ENCODE results near the gene TAF4.

The TAF4 gene

DNA sequence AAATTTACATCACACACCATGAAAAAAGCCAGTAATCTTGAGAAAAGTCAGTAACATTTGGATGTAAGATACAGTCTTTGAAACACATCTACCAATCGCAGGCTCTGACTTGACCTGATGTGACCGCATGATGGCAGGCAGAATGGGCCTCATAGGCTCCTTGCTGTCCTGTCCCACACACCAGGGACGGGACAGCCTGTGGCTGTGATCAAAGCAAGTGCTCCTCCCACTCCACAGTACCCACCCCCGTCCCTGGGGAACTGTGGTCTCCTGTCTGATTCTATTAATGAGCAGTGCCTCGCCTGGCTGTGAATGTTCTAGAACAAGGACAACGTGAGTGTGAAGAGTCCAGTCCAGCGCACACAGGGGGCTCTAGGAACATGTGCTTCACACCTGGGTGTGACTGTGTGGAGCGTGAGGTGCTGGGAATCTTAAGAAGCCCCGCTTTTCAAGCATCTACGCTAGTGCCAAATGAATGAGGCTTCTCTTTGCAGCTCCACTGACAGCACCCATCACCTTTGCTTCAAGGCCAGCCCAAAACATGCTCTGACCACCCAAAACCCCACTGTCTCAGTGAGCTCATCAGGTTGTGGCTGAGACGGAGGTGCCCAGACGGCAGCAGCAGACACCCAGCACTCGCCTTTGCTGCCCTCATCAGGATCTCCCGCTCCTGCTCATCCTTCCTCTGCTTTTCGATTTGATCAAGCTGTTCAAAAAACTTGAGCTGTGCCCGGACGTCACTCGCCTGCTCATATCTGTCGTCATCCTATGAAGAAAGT, 67.1 kb downstream of the TAF4 start:
- TF ChIP-seq ZFX (IDR thresholded peaks at IDR 0.05) = no peak
- TF ChIP-seq CTCF (conservative IDR thresholded peaks at IDR 0.05) = no peak
- no peak overlapping the region for H3K27ac ChIP-seq

DNA sequence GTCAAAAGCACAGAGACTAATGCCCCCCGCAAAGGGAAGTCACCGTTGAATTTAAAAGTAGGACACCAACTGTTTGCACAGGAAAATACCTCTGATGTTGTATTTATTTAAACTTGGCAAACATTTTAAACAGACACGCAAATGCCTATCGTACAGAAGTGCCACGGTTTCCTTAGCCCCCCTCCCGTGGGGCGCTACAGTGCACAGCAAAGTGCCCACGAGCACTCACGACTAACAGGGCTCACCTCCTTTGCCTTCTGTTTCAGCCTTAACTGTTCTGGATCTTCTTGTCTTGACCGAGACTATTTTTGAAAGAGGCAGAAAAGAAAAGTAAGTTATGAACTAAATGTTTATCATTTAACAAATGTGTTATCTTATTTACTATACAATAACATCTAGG, 67.8 kb downstream of the TAF4 start:
- no peak for TF ChIP-seq CTCF (conservative IDR thresholded peaks at IDR 0.05)
- no peak for TF ChIP-seq ZFX (IDR thresholded peaks at IDR 0.05)
- no peak overlapping the region for H3K27ac ChIP-seq

GRCh38 chr20:61997372-61997771, 68.3 kb downstream of the TAF4 start:
- TF ChIP-seq ZFX (IDR thresholded peaks at IDR 0.05) (no peak), CTCF (conservative IDR thresholded peaks at IDR 0.05) (no peak)
- no peak overlapping the region for H3K27ac ChIP-seq

DNA sequence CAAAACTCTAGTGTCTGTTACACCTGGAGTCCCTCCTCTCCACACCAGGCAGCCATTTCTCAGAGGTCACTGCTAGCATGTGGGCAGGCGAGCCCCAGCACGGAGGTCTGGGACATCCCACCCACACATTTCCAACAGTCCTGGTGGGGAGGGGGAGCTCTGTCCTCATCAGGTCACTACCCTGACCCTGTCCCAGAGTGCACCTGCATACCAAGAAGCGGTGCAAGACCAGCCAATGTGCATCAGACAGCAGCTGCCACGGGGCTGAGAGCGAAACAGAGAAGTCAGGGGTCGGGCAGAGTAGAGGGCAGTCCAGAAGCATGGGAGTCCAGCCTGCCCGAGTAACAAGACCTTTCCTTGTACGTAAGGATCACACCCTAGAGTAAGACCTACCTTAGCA, 71.1 kb downstream of the TAF4 start:
- no peak overlapping the region for H3K27ac ChIP-seq
- TF ChIP-seq ZFX (IDR thresholded peaks at IDR 0.05) (no peak), CTCF (conservative IDR thresholded peaks at IDR 0.05) (no peak)

GRCh38 chr20:61993058-61993457, 72.6 kb downstream of the TAF4 start:
- no peak overlapping the region for H3K27ac ChIP-seq
- TF ChIP-seq CTCF (conservative IDR thresholded peaks at IDR 0.05) = no peak
- TF ChIP-seq ZFX (IDR thresholded peaks at IDR 0.05) = no peak

DNA sequence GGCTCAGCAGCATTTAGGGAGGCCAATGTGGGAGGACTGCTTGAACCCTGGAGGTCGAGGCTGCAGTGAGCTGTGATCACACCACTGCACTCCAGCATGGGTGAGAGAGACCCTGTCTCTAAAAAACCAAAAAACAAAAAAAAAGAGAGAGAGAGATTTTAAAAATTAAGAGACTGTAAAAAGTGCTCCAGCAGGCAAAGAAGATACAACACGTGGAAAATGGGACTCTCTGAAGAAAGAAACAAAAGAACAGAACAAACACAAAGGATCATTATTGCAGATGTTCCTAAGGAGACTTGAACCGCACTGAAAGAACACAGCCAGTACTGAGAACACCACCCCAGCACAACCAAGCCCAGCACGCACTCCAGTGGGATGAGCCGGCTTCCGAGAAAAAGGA, 74.2 kb downstream of the TAF4 start:
- no peak for TF ChIP-seq CTCF (conservative IDR thresholded peaks at IDR 0.05)
- TF ChIP-seq ZFX (IDR thresholded peaks at IDR 0.05) = no peak
- H3K27ac ChIP-seq = no peak overlapping the region

GRCh38 chr20:61990484-61990883, 75.2 kb downstream of the TAF4 start:
- no peak overlapping the region for H3K27ac ChIP-seq
- TF ChIP-seq ZFX (IDR thresholded peaks at IDR 0.05) = no peak
- no peak for TF ChIP-seq CTCF (conservative IDR thresholded peaks at IDR 0.05)

All from C4-2B (cell line).